WERI-Rb-1 (cell line): Measurements from ENCODE around the gene KBTBD7.

Source experiments
- DNase-seq: peaks from one replicate; pipeline ENCODE4 v3.0.0-alpha.2; 2020
- H3K27ac ChIP-seq: fragments of 250-450 bp; sonication (Bioruptor Pico); 2 replicates; pipeline ENCODE4 v1.5.1; 2020; ENCODE audit warnings: mild to moderate bottlenecking, moderate library complexity
- H3K27me3 ChIP-seq: fragments of 250-450 bp; sonication (Bioruptor Pico); 2 replicates; pipeline ENCODE4 v1.5.1; 2021; ENCODE audit warnings: mild to moderate bottlenecking, low read depth, moderate library complexity; ENCODE audit not compliant: insufficient read depth, severe bottlenecking
- H3K36me3 ChIP-seq: fragments of 250-450 bp; sonication (Bioruptor Pico); 2 replicates; pipeline ENCODE4 v1.5.1; 2020; ENCODE audit warnings: mild to moderate bottlenecking, moderate library complexity
- H3K4me3 ChIP-seq: 2 replicates; pipeline ENCODE4 v1.5.1; 2011; ENCODE audit warnings: low read depth, mild to moderate bottlenecking, control low read depth, low read length
- H3K9me3 ChIP-seq: fragments of 250-450 bp; sonication (Bioruptor Pico); 2 replicates; pipeline ENCODE4 v1.5.1; 2021; ENCODE audit warnings: mild to moderate bottlenecking, moderate library complexity; ENCODE audit not compliant: severe bottlenecking
- CTCF ChIP-seq: IDR thresholded peaks from 2 replicates; pipeline ENCODE4 v1.5.1; 2011; ENCODE audit warnings: low read depth, mild to moderate bottlenecking, control low read depth, inconsistent platforms, low read length

Gene KBTBD7

GRCh38 chr13:41193469-41193868, 900 bp downstream of the KBTBD7 start:
- DNase-seq = no peak
- Histone ChIP-seq H3K27me3 (no peaks in the 10 kb centered on the region), H3K36me3 (no peaks in the 10 kb centered on the region), H3K4me3 (no peak overlapping the region), H3K27ac (no peak overlapping the region), H3K9me3 (no peaks in the 10 kb centered on the region)
- no peak for TF ChIP-seq CTCF

- Histone ChIP-seq H3K27ac (no peak overlapping the region), H3K27me3 (no peaks in the 10 kb centered on the region), H3K36me3 (no peaks in the 10 kb centered on the region), H3K4me3 (no peak overlapping the region), H3K9me3 (no peaks in the 10 kb centered on the region)
- TF ChIP-seq CTCF = no peak
- no peak for DNase-seq
These were observed 5.8 kb downstream of the KBTBD7 start for GRCh38 chr13:41188584-41188983.

GRCh38 chr13:41186481-41186880, 7.9 kb downstream of the KBTBD7 start:
- Histone ChIP-seq H3K27ac (no peak overlapping the region), H3K9me3 (no peaks in the 10 kb centered on the region), H3K27me3 (no peaks in the 10 kb centered on the region), H3K36me3 (no peaks in the 10 kb centered on the region), H3K4me3 (no peak overlapping the region)
- no peak for DNase-seq
- no peak for TF ChIP-seq CTCF

GRCh38 chr13:41182231-41182630, 12.1 kb downstream of the KBTBD7 start:
- no peak for TF ChIP-seq CTCF
- H3K9me3 ChIP-seq = no peaks in the 10 kb centered on the region
- H3K27me3 ChIP-seq = no peaks in the 10 kb centered on the region
- no peaks in the 10 kb centered on the region for H3K36me3 ChIP-seq
- no peak for DNase-seq
- H3K27ac ChIP-seq = no peak overlapping the region
- H3K4me3 ChIP-seq = no peak overlapping the region

- H3K27me3 ChIP-seq = no peaks in the 10 kb centered on the region
- DNase-seq = no peak
- H3K27ac ChIP-seq = no peak overlapping the region
These were observed 14.6 kb downstream of the KBTBD7 start for GRCh38 chr13:41179593-41180250.

More at GRCh38 chr13:41179593-41180250, 14.6 kb downstream of the KBTBD7 start:
- Histone ChIP-seq H3K4me3 (no peak overlapping the region), H3K36me3 (no peaks in the 10 kb centered on the region), H3K9me3 (no peaks in the 10 kb centered on the region)
- TF ChIP-seq CTCF = no peak
